Activated CD8-positive, alpha-beta memory T cell treated with anti-CD3 and anti-CD28 coated beads for 48 hours (primary cell): ENCODE measurements around the gene NECAB3.
"Not testable (repeated sequence)": the region's sequence is repeated elsewhere in the genome, so short reads cannot be mapped to it uniquely, and the experiment has no call there.

Experiments
- DNase-seq, 3 experiments: peaks; one replicate each; pipeline ENCODE4 v3.0.0-alpha.2; 2020; ENCODE audit warnings: low read depth in 2 of 3, low spot score in 2 of 3

The NECAB3 gene, protein sequence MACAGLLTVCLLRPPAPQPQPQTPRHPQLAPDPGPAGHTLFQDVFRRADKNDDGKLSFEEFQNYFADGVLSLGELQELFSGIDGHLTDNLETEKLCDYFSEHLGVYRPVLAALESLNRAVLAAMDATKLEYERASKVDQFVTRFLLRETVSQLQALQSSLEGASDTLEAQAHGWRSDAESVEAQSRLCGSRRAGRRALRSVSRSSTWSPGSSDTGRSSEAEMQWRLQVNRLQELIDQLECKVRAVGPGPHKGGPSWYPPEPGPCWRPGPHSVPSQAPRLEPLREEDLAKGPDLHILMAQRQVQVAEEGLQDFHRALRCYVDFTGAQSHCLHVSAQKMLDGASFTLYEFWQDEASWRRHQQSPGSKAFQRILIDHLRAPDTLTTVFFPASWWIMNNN

DNA sequence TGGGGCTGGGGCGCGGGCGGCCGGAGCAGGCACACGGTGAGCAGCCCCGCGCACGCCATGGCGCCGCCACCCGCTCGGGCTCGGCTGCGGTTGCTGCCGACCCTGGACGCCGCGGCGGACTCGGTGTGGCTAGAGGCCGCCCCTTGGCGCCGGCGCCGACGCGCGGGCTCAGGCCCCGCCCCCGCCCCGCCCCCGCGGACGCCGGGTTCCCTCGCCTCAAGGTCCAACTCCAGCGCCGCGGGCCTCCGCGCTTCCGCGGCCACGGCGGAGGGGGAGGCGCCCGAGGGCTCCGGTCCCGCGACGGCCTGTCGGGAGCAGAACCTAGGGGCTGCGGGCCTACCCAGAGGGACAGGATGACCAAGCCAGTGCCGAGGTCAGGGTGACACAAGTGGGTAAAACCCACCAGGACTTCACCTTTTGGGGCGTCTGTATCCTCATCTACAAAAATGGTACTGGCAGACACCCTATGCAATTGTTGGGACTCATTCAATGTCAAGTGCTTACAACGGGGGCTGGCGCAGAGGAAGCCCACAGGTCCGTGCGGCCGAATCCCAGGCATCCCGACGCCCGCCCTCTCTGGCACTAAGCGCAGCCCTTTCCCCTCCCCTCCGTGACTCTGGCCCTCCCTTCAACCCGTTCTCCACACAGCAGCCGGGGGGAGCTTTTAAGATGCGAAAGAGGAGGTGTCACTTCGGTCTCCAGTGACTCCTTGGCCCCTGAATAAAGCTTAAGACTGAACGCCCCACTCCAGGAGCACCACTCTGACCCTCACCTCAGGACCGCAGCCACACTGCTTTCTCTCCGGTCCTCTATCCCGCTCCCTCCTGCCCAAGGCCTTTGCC lies at the start of gene NECAB3:
TSS of gene NECAB3 (minus strand) at position 135 of the 842 bp plus-strand sequence. CDS start at position 59, 76 bp downstream.
- peak in 2 of 3 experiments; percentile 44 to 54 for DNase-seq

DNA sequence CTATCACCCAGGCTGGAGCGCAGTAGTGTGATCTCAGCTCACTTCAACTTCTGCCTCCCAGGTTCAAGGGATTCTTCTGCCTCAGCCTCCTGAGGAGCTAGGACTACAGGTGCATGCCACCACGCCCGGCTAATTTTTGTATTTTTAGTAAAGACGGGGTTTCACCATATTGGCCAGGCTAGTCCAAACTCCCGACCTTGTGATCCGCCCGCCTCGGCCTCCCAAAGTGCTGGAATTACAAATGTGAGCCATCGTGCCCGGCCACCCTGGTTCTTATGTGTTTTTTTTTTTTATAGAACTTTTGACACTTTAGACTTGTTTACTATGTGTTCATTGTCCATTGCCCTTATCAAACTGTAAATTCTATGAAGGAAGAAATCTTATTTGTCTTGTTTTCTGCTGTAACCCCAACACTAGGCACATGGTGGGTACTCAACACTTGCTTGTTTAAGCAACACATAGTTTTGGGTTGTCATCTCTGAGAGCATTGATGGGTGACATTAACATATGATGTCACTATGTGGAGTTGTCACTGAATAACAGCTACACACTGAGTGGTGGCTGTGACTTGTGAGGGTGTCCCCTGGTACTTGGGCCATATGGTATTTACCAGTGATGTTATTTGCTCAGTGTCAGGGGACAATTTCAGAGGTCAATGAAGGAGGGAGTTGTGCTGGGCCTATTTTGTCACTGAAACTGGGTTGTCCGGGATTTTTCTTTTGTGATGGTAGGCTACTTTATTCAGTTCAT lies 47.3 kb upstream of the NECAB3 start:
- DNase-seq = no peak

DNA sequence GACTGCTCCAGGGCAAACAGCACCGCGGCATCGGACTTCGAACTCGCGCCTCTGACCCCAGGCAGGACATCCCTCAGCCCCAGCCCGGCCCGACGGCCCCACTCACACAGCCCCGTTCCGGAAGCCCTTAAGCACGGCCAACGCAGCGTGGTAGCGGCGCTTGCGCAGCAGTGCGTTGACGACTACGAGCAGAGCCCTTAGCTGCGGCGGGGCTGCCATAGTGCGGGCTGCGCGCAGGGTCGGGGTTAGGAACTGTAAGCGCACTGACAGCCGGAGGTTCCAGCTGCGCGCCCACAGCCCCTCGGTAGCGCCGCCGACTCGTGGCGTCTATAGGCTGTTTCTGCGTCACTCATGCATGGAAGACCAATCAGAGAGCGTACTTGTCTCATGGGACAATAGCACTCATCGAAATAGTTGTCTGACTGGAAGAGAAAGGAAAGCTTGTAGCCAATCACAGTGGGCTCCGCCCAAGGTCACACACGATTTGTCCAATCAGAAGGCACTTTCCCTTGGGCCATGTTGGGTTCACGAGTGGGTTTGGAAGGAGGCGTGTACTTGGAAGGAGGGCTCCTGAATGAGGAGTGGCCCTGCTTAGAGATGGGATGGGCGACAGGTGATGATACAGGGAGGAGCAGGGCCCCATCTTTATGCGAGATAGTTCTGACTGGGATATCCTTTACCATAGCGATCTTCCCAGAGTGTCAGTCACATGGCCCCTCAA lies 45.9 kb upstream of the NECAB3 start, which contains the start of gene PXMP4:
TSS of gene PXMP4 (minus strand) at position 322 of the 721 bp plus-strand sequence. CDS start at position 219, 103 bp downstream.
- DNase-seq = peak; percentile 43 to 67 (median 66)

DNA sequence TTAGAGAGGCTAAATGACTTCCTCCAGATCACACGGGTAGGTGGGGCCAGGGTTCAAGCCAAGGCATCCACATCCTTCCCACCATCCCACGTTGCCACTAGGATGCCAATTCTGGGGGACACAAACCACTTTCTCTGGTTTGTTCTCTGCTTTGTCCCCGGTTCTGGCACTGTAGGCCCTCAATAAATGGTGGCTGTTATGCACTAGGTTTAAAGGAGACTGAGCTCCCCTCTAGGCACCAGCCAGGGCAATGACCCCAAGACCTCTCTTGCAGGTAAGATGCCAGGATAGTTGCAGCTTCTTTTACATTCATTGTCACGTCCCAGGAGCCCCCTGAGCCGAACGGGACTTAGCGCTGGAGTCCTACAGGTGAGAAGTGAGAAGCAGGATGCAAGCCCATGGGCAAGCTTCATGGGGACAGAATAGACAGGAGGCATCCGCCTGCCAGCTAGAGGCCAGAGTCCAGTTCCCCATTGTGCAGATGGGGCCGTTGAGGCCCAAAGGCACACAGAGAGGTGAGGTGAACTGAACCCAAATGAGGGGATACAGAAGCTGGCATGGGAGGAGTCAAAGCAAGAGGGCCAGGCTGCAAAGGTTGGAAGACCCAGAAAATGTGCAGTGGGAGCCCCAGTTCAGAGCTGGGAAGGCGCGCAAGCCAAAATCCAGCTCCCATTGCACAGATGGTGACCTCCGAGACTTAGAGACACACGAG lies 45.2 kb upstream of the NECAB3 start:
- no peak for DNase-seq

DNA sequence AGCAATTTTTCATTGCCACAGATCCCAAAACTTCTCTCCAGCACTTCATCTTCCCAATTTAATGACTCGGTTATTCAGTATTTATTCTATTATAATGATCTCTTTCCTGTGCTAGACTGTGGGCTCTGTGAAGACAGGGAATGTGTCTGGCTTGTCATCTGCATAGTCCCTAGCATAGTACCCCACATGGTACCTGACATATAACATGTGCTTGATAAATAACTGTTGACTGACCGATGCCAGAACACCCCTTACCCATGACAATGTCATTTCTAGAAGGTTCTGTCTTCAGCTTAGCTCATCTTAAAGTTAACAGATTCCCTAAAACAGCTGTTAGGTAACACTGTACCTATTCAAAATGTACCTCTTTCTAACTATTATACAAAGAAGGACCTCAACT lies 42.3 kb upstream of the NECAB3 start:
- DNase-seq = no peak

DNA sequence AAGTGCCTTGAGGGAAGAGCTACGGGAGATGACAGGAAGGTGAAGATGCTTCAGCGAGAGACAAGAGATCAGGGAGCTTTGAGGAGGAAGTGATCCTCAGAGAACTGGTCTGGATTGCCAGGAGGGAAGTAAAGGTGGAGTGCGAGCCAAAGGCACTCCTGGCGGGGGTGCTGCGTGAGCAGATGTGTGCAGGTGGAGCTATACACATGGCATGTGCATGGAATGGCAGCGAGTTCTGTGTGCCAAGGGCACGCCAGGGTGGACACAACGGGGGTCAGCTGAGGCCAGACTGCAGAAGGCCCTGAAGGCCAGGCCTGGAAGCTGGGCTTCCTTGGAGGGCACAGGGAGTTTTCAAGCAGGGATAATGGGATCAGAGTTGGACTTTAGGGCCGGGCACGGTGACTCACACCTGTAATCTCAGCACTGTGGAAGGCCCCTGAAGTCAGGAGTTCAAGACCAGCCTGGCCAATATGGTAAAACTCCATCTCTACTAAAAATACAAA lies 39.7 kb upstream of the NECAB3 start:
- no peak for DNase-seq

DNA sequence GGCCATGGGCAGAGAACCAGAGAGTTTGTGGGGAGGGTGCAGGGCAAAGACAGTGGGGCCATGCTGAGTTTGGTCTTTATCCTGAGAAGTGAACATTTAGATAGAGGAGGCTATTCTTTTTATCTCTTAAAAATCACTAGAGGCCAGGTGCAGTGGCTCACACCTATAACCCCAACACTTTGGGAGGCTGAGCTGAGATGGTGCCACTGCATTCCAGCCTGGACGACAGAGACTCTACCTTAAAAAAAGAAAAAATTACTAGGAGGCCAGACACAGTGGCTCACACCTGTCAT lies 37.2 kb upstream of the NECAB3 start:
- DNase-seq = no peak

DNA sequence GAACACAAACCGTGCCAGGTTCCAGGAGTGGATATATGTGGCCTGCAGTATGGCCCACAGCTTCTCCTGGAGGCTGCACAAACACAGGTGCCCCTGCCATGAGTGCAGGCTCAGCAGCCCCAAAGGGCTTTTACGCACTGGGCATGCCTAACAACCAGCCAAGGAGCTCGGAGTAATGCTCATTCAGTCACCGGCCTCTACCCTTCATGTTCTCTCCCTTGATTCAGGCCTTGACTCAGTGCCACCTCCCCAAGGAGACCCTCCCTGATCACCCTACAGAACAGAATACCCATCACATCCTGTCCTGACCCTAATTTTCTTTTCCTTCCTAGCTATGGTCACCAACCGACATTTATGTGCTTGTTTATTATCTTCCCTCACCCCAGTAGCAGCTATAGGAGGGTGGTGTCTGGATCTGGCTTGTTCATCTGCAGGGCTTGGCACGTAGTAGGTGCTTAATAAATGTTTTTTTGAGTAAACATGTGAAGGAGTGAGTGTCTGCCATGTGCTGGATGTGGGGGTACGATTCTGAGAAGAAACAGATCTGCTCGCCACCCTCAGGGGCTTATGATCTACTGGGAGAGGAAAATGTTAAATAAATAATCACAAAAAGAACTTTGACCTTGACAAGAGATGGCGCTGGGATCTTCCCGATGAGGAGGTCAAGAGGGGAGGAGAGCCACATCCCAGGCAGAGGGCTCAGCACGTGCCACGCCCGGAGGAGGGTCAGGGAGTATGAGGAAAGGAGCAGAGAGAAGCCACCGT lies 36.6 kb upstream of the NECAB3 start:
- no peak for DNase-seq

DNA sequence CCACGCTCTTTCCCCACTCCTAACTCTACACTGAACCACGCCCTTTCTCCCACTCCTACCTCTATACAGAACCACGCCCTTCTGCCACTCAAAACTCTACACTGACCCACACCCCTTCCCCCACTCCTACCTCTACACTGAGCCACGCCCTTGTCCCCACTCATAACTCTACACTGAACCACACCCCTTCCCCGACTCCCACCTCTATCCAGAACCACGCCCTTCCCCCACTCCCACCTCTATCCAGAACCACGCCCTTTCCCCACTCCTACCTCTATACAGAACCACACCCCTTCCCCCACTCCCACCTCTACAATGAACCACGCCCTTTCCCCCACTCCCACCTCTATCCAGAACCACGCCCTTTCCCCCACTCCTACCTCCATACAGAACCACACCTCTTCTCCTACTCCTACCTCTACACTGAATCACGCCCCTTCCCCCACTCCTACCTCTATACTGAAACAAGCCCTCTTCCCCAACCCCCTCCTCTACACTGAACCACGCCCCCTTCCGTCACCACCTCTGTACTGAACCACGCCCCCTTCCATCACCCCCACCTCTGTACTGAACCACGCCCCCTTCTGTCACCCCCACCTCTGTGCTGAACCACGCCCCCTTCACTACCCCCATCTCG lies 35.8 kb upstream of the NECAB3 start:
- no peak for DNase-seq

DNA sequence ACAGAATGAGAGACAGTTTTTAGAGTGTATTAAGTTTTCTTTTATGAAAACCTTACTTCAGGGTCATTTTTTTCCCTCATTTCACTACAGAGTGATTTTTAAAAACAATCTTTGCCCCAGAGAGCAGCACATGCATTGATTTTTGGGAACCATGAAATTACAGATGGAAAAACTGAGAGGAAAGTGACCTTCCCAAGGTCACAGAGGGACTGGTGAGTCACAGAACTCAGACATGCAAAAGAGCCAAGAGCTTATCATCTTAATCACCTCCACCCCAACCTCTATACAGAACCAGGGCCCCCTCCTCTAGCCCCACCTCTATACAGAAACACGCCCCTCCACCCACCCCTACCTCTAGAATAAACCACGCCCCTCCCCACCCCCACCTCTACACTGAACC lies 35.2 kb upstream of the NECAB3 start:
- no peak for DNase-seq

DNA sequence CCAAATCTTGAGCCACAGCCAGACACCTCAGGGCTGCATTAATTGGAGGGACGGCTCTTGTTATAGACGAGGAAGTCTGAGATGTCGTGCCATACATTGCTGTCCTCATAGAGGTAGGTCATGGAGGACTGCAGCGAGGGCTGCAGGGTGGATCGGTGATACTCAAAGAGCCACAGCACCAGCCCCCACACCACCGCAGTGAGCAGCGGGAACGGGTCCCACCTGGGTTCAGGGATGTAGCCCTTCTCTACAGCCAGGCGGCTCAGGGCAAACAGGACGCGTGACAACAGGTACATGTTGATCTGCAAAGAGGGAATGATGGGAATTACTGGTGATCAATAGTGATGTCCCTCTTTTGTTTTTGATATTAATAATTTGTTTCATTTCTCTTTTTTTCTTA lies 33.4 kb upstream of the NECAB3 start:
- no peak for DNase-seq

DNA sequence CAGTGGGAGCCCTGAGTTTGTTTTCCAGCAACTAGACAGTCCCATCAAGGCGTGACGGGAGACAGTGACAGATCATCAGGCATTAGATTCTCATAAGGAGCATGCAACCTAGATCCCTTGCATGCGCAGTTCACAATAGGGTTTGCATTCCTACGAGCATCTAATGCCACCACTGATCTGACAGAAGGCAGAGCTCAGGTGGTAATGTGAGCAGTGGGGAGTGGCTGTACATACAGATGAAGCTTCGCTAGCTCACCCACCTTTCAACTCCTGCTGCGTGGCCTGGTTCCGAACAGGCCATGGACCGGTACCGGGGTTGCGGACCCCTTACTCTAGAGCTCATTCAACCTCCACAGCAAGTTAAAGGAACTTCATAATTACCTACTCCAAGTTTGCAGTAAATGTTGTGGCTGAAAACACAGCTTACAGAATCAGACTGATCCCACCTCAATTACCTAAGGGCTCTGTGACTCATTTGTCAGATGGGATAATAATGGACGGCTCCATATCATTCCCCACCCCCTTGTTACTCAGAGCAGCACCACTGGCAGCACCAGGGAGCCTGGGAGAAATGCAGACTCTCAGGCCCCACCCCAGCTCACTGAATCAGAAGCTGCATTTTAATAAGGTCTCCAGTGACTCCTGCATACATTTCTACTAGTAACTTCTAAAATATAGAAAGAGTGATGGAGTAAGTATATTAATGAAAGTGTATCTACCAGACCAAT lies 30.1 kb upstream of the NECAB3 start:
- no peak for DNase-seq

DNA sequence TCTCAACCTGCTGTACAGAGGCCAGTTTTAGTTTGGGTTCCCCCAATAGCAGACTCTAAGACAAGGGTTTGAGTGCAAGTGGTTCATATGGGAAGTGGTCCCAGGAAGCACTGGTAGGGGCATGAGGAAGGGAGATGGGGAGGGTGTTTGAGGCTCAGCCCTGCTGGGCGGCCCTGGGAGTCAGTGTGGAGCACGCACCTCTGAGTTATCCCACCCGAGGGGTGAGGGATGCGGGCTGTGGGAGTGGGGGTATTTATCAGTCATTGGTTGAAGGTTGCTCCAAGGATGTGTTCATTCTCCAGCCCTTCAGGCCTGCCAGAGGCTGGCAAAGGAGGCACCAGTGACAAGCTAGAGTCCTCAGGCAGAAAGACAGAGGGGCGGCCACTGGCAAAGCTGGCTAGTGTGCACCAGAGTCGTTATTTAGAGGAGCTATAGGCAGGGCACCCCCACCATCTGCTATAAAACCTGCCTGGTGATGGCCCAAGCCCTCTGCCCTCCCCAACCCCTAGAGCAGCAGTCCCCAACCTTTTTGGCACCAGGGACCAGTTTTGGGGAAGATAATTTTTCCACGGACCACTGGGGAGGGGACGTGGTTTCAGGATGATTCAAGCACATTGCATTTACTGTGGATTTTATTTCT lies 29.4 kb upstream of the NECAB3 start:
- DNase-seq = no peak

DNA sequence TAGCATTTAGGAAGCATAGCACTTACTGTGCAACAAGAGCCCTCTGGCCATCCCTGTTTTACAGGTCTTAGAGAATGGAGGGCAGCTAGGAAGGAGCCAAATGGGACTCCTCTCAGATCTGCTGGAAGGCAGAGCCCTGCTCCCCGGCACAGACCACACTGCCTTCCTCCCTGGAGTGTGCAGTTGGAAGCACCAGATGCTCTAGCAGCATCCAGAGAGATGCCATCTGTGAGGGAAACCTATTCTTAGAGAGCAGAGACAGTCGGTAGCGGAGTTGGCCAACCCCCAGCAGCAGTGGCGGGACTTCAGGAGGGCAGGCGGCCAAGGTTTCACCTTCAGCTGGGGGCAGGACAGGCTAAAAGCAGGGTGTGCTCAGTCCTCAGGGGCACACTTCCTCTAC lies 28.6 kb upstream of the NECAB3 start:
- no peak for DNase-seq

DNA sequence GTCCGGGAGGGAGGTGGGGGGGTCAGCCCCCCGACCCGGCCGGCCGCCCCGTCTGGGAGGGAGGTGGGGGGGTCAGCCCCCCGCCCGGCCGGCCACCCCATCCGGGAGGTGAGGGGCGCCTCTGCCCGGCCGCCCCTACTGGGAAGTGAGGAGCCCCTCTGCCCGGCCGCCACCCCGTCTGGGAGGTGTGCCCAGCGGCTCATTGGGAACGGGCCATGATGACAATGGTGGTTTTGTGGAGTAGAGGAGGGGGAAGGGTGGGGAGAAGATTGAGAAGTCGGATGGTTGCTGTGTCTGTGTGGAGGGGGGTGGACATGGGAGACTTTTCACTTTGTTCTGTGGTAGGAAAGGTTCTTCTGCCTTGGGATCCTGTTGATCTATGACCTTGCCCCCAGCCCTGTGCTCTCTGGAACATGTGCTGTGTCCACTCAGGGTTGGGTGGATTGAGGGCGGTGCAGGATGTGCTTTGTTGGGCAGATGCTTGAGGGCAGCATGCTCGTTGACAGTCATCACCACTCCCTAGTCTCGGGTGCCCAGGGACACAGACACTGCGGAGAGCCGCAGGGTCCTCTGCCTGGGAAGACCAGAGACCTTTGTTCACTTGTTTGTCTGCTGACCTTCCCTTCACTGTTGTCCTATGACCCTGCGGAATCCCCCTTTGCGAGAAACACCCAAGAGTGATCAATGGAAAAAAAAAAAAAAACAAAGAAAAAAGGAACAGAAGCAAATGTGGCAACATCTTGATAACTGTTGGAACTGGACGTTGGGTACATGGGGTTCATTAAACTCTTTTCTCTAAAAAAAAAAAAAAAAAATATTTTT lies 27.6 kb upstream of the NECAB3 start:
- DNase-seq = no peak

DNA sequence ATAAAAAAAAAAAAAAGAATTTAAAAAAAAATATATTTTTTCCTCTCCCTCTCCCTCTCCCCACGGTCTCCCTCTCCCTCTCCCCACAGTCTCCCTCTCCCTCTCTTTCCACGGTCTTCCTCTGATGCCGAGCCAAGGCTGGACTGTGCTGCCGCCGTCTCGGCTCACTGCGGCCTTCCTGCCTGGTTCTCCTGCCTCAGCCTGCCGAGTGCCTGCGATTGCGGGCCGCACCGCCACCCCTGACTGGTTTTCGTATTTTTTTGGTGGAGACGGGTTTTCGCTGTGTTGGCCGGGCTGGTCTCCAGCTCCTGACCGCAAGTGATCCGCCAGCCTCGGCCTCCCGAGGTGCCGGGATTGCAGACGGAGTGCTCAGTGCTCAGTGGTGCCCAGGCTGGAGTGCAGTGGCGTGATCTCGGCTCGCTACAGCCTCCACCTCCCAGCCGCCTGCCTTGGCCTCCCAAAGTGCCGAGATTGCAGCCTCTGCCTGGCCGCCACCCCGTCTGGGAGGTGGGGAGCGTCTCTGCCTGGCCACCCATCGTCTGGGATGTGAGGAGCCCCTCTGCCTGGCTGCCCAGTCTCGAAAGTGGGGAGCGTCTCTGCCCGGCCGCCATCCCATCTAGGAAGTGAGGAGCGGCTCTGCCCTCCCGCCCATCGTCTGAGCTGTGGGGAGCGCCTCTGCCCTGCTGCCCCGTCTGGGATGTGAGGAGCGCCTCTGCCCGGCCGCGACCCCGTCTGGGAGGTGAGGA lies 26.6 kb upstream of the NECAB3 start:
- DNase-seq = not testable (repeated sequence)
